ENCODE data around the gene C2orf66. TPM values are rescaled to one million over a fixed set of nuclear protein-coding genes. Genes with fewer than 3 reads are reported as not detected.

The C2orf66 gene
- total and polyA plus RNA-seq, 2 donors from 2014 or later: not detected

DNA sequence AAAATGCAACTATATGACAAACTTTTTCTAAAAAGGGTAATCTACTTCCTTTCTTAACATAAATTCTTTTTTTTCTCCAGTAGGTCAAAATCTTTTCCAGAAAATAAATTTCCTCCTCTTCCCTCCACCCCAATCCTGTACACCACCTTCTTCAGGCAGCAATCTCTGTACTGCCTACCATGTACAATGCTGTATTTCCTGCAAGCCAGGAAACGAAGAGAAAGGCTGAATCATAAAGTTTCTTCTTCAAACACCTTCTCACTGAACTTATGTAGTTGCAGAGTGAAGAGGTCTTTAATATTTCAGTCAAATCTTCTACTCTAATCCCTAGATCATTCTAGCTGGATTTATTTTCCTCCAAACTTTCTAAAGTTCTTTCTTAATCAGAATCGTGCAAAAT lies 18.2 kb upstream of the C2orf66 start:
- TF ChIP-seq, protein P1, sequence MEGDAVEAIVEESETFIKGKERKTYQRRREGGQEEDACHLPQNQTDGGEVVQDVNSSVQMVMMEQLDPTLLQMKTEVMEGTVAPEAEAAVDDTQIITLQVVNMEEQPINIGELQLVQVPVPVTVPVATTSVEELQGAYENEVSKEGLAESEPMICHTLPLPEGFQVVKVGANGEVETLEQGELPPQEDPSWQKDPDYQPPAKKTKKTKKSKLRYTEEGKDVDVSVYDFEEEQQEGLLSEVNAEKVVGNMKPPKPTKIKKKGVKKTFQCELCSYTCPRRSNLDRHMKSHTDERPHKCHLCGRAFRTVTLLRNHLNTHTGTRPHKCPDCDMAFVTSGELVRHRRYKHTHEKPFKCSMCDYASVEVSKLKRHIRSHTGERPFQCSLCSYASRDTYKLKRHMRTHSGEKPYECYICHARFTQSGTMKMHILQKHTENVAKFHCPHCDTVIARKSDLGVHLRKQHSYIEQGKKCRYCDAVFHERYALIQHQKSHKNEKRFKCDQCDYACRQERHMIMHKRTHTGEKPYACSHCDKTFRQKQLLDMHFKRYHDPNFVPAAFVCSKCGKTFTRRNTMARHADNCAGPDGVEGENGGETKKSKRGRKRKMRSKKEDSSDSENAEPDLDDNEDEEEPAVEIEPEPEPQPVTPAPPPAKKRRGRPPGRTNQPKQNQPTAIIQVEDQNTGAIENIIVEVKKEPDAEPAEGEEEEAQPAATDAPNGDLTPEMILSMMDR (IDR thresholded peaks at IDR 0.05; ENCODE audit: borderline replicate concordance, extremely low read depth, insufficient read depth): no peak
- intact Hi-C loops (cut with DNase I): no loop called here

DNA sequence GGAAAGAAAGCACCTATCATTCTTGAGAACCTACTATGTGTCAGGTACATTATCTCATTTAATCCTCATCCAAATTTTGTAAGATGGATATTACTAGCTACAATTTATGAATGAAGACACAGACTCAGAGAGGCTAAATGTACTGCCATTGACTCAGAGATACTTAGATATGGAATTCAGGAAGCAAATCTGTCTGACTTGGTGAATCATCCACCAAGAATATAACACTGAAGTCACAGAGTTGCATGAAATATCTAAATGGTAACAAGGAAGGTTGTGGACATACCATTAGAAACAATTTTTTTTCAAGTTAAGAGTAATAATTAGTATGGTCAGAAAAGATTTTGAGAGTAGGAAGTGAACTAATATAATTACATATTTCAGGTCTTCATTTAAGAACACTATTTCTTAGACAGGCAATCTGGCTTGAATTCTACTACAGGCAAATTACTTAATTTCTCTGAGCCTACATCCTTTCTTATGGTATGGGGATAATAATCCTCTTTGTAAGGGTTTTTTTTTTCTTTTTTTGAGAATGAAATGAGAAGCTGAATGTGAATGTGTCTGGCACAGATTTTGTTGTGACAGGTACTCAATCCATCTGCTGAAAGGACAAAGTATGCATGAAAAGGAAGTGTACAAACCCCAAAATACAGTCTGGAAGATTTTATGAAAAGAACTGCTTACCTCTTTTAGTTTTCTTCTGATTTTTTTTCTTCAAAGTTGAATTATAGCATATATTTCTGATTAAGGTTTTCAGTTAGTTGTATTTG lies 14.8 kb upstream of the C2orf66 start:
- H3K9me3 ChIP-seq (ENCODE audit: control insufficient read depth in 2 of 3, insufficient read depth in 1 of 3, low read length in 3 of 3): peaks cover 0 to 3% (median 0%) of the 10 kb centered on the region in 3 donors
- FAIRE-seq (no peak), DNase-seq (no peak)
- H3K36me3 ChIP-seq (ENCODE audit: control insufficient read depth in 2 of 3, insufficient read depth in 3 of 3, low read length in 3 of 3): no peaks in the 10 kb centered on the region
- no peak overlapping the region for H3K9ac ChIP-seq (ENCODE audit: low read length in 3 of 3)
- TF ChIP-seq, protein P1 (IDR thresholded peaks at IDR 0.05; ENCODE audit: borderline replicate concordance, extremely low read depth, insufficient read depth): no peak
- intact Hi-C loops (cut with DNase I): no loop called here
- H3K27me3 ChIP-seq (ENCODE audit: control insufficient read depth, insufficient read depth, low read length): no peaks in the 10 kb centered on the region
- H3K4me3 ChIP-seq (ENCODE audit: low read length in 3 of 3): no peak overlapping the region
- no peak overlapping the region for H3K27ac ChIP-seq (ENCODE audit: low read depth in 2 of 2, low read length in 2 of 2)
- no peaks in the 10 kb centered on the region for H3K4me1 ChIP-seq (ENCODE audit: control insufficient read depth in 2 of 3, insufficient read depth in 2 of 3, low read depth in 1 of 3, low read length in 3 of 3)

More for the DNA sequence above, 18.2 kb upstream of the C2orf66 start:
- no peak overlapping the region for H3K27ac ChIP-seq (ENCODE audit: low read depth in 2 of 2, low read length in 2 of 2)
- H3K36me3 ChIP-seq (ENCODE audit: control insufficient read depth in 2 of 3, insufficient read depth in 3 of 3, low read length in 3 of 3): no peaks in the 10 kb centered on the region
- H3K4me1 ChIP-seq (ENCODE audit: control insufficient read depth in 2 of 3, insufficient read depth in 2 of 3, low read depth in 1 of 3, low read length in 3 of 3): no peaks in the 10 kb centered on the region
- no peak overlapping the region for H3K9ac ChIP-seq (ENCODE audit: low read length in 3 of 3)
- no peaks in the 10 kb centered on the region for H3K9me3 ChIP-seq (ENCODE audit: control insufficient read depth in 2 of 3, insufficient read depth in 1 of 3, low read length in 3 of 3)
- DNase-seq (no peak), FAIRE-seq (no peak)
- H3K27me3 ChIP-seq (ENCODE audit: control insufficient read depth, insufficient read depth, low read length): no peaks in the 10 kb centered on the region
- no peak overlapping the region for H3K4me3 ChIP-seq (ENCODE audit: low read length in 3 of 3)

DNA sequence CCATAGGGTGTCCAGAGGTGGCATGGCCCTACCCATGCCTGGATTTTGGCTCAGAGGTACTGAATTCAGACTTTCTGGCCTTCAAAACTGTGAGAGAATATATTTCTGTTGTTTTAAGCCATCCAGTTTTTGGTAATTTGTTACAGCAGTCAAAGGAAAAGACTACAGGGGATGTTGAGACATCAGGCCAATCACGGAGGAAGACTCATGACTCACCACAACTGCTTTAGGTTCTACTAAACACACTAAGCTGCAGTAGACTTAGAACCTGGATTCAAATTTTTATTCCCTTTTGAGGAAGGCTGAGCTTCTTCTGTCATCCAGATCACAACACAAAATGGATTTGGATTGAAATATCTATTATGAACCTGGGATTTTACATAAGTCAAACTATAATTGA lies 12.0 kb upstream of the C2orf66 start:
- Histone ChIP-seq H3K4me3 (ENCODE audit: low read length in 3 of 3) (no peak overlapping the region), H3K27me3 (ENCODE audit: control insufficient read depth, insufficient read depth, low read length) (no peaks in the 10 kb centered on the region), H3K4me1 (ENCODE audit: control insufficient read depth in 2 of 3, insufficient read depth in 2 of 3, low read depth in 1 of 3, low read length in 3 of 3) (no peaks in the 10 kb centered on the region), H3K9me3 (ENCODE audit: control insufficient read depth in 2 of 3, insufficient read depth in 1 of 3, low read length in 3 of 3) (peaks cover 0 to 3% (median 0%) of the 10 kb centered on the region in 3 donors), H3K27ac (ENCODE audit: low read depth in 2 of 2, low read length in 2 of 2) (no peak overlapping the region), H3K9ac (ENCODE audit: low read length in 3 of 3) (no peak overlapping the region), H3K36me3 (ENCODE audit: control insufficient read depth in 2 of 3, insufficient read depth in 3 of 3, low read length in 3 of 3) (no peaks in the 10 kb centered on the region)
- TF ChIP-seq, protein P1 (IDR thresholded peaks at IDR 0.05; ENCODE audit: borderline replicate concordance, extremely low read depth, insufficient read depth): no peak
- FAIRE-seq: no peak
- no peak for DNase-seq
- intact Hi-C loops (cut with DNase I): no loop called here
